HuH-7 (cell line): ENCODE results near the gene APOBEC3F.

Experiments used
- DNase-seq: peaks from one replicate; pipeline ENCODE4 v3.0.0; 2011; ENCODE audit warnings: low spot score

APOBEC3F gene

DNA sequence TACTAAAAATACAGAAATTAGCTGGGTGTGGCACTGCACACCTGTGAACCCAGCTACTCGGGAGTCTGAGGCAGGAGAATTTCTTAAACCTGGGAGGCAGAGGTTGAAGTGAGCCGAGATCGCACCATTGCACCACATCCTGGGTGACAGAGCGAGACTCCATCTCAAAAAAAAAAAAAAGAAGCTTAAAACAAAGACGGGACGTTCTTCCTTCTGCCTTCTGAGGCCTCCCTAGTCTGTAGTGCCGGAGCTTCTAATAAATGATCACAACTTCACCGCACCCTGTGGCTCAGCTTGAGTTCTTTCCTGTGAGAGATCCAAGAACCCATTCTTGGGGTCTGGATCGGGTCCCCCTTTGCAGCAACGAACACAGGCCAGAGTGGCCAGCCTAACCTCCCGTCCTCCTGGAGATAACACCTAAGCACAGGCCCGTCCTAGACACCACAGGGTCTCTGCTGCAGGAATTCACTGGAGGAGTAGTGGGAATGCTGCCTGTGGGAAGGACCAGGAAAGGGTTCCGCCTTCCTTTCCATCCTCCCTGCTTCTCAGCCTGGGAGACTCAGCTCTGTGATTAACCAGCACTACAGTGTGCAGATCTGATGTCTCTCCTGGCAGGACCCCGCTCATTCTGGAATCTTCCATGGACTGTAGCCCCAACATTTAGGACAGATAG is 54.2 kb downstream of the APOBEC3F start:
- no peak for DNase-seq

DNA sequence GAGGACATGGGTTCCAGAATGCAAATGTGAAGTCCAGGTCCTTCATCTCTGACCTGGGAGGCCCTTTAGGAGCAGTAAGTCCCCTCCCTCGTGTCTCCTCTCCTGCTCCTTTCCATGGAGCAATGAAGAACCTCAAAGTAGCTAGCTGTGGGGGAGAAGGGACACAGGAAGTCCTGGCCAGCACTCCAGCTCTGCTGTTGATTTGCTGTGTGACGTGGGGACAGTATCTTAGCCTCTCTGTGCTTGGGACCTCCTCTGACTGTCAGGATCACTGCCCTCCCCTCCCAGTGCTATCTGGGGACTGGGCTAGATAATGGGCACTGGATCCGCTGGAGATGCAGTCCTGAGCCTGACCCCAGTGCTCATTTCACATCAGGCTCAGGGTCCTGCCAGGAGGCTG is 55.3 kb downstream of the APOBEC3F start:
- no peak for DNase-seq

DNA sequence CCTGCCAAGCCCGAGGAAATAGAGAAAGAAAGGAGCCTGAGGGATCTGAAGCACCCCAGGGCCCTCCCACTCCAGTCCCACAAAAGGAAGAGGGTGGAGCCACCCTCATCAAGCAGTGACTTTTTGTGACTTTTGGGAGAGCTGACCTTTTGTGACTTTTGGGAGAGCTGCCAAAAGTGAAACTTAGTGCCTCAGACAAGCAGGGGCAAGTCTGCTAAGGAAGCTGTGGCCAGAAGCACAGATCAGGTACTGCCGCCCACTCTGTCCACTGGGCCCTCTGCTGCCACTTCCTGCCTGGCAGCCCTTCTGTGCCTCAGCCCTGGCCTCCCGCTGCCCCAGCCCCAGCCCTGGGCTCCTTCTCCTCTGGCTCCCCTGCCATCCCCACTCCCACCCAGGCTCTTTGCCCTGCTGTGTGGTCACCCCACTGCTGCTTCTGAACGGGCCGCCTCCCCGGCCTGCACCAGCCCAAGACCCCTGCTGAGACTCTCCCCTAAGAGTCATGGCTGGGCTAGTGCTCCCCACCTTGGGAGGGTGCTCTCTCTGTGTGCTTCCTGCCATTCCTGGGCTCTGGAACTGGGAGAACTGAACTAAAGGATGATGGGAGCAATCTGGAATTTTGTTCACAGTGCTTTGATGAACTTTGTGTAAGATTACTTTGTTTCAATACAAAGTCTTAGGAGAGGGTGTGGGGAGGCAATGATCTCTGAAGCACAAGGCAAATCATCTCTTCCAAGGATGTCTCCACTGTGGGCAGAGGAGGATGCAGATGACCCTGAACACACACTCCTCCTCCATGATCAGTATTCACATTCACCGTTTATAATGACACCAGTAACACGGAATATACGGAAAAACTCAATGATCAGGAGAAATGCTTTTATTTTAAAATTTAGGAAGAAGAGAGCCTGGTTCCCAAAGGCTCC is 56.7 kb downstream of the APOBEC3F start, which contains the start of gene APOBEC3H:
Gene APOBEC3H, plus strand, starts transcription at position 147 of the 923 bp plus-strand sequence. CDS start 3,035 bp downstream, outside the sequence.
- DNase-seq, result no peak

DNA sequence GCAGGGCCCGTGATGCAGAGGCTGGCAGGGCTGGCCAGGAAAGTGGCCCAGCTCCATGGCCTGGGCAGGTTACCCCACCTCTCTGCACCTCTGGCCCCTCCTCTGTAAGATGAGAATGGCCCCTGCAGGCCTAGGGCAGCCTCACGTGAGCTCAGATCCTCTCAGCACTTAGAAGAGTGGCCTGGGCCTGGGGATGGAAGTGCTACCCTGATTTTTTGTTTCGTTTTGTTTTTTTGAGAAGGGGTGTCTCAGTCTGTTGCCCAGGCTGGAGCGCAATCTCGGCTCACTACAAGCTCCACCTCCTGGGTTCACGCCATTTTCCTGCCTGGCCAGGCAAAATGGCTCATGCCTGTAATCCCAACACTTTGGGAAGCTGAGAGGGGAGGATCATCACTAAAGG is 57.4 kb downstream of the APOBEC3F start:
- DNase-seq, result no peak

DNA sequence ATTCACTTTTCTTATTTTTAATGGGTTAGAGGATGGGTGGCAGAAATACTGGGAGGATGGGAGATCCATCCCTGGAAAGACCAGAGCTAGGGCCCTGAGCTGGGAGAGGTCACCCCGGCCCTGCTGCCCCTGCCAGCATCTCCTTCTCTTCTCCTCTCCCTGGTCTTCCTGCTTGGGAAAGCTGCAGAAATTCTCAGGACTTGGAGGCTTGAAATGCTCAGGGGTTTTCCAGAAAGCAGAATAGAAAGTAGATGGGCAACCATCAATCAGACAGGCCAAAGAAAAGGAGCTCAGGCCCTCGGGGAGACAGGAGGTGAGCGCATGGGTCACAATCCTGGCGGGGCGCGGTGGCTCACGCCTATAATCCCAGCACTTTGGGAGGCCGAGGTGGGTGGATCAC is 57.9 kb downstream of the APOBEC3F start:
- DNase-seq, result no peak

DNA sequence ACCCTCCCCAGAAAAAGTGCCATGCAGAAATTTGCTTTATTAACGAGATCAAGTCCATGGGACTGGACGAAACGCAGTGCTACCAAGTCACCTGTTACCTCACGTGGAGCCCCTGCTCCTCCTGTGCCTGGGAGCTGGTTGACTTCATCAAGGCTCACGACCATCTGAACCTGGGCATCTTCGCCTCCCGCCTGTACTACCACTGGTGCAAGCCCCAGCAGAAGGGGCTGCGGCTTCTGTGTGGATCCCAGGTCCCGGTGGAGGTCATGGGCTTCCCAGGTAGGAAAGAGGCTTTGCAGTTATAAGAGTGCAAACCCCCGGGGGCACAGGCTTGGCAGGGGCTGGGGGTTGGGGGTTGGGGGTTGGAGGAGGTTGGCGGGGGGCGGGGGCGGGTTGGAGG is 60.6 kb downstream of the APOBEC3F start:
- DNase-seq, result no peak

DNA sequence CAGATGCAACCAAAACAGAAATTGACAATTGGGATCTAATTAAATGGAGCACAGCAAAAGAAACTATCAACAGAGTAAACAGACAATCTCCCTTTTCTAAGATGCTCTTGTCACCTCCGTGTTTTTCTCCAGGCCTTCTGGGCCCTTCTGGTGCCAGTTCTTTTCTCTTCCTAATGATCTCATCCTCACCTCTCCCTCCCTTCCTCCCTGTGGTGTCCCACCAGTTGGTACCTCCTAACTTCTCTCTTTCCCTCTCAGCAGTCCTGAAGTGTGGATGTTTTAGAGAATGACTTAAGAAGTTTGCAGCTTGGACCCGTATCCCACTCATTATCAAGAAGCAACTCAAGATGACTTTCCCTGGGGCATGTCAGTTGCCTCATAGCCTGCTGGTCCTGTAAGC is 62.8 kb downstream of the APOBEC3F start:
- DNase-seq, result no peak
